NCI-H2227 (cell line): ENCODE data around the gene TUBB2B.
"Not testable (repeated sequence)": the region's sequence is repeated elsewhere in the genome, so short reads cannot be mapped to it uniquely, and the experiment has no call there.

Experiments
- DNase-seq: peaks from one replicate; lab custom pipeline; 2025; ENCODE audit not compliant: unreplicated experiment; lab: John Stamatoyannopoulos, UW

TUBB2B gene

GRCh38 chr6:3190779-3191178, 36.7 kb downstream of the TUBB2B start:
- no peak for DNase-seq

DNA sequence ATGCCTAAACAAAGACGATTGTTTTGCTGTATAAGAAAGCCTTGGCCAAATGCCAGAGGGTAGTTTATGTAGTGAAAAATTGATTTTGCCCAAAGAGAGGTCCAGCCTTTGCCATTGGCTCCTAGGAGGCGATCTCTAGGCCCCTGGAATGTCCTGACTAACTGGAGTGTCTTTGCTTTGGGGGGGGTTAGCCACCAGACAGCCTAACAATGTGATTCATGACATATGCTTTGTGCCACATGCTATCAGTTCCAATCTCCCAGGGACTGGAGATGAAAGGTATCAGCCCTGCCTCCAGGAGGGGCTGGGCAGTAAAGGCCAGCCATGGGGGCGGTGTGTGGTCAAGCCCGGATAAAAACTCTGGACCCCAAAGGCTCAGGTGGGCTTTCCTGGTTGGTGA, 37.4 kb downstream of the TUBB2B start:
- no peak for DNase-seq

- not testable (repeated sequence) for DNase-seq
Observed at GRCh38 chr6:3189192-3189591, 38.3 kb downstream of the TUBB2B start.

DNA sequence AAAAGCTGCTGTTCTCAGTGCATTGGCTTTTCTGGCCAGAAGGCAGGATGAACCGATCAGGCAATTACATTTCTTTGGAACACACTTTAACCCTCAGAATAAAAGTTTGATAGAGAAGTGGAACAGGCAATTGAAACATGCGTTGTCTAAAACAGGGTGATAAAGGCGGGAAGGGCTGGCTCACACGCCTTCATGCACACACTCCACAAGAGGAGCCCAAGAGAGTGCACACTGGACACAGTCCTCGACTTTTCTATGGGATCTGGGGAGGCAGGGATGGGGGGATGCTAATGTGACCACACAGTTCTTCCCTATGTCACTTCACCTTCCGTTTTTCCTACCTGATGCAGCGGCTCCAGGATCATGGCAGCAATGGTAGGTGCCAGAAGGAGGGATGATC, 39.2 kb downstream of the TUBB2B start:
- DNase-seq: no peak

- no peak for DNase-seq
Observed at GRCh38 chr6:3186974-3187382, 40.5 kb downstream of the TUBB2B start.

DNA sequence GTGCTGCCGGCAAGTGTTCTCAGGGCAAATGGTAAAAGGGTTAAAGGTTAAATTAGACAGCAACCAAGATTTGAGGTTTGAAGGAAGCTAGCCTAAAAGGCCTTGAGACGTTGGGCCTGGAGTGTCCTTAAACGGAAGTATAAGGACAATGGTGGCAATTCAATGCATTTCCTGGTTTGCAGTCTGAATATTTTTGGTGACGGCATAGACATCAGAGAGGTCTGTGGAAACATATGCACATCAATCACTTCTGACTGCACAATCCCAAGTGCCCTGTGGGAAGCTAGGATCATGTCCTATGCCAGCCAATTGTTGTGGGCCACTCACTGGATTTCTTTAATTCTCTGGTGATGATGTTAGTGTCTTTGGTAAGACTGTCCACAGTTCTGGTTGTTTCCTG, 44.4 kb downstream of the TUBB2B start:
- DNase-seq: no peak

DNA sequence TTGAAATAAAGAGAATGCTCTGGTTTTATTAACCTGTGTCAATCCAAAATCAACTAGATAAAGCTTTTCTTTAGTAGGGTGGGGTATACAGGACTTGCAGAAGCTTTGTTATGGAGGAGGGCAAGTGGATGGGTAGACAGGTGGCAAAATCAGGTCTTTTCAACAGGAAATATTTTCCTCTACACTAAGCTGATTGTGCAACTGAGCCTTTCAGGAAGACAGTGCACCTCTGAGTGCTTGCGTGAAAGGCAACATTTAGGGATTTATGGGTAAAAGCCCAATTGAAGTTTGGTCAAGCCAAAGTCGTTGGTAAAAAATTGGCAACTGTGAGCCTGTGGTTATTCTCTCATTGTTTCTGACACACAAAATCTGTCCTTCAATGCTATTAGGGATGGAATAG, 46.3 kb downstream of the TUBB2B start:
- no peak for DNase-seq

DNA sequence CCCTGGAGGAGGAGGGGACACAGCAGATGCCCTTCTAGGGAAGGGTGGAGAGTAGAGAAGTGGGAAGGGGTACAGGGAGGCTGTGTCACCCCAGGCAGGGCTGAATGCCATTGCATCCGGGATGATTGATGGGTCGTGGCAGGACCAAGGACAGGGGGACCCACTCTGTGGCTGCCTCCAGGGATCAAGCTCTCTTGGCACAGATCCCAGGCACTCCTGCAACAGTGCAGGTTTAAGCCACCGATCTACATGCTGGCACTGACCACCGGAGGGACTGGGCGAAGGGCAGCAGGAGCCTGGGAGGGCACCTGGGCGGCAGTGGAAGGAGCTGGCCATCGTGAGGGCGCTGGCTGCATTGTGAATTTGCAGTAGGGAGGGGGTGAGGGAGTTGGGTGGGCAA, 47.5 kb downstream of the TUBB2B start:
- not testable (repeated sequence) for DNase-seq

GRCh38 chr6:3178666-3179065, 48.8 kb downstream of the TUBB2B start:
- not testable (repeated sequence) for DNase-seq

DNA sequence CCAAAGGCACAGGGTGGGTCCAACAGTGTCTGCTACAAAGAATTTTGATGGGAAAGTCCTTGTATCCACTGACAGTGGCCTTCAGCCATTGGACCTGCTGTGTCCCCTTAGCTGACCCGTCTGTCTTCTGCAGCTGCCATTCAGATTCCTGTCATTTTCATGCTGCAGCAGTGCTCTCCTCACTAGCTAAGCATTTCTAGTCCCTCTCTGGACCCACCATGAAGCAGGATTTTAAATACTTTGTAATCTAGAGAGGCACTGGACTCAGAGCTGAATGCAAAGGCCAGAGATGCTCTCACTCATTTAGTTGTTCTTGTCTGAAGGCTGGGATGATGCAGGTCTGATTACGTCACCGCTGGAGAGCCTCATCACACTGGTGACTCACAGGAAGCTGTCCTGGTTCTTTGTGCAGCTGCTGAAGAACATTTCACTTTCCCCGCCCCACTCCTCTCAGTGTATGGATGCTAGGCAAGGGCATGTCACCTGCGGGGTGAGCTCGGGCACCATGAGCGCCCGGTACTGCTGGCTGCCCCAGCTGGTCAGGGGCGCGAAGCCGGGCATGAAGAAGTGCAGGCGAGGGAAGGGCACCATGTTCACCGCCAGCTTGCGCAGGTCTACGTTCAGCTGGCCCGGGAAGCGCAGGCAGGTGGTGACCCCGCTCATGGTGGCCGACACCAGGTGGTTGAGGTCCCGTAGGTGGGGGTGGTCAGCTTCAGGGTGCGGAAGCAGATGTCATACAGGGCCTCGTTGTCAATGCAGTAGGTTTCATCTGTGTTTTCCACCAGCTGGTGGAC, 50.7 kb downstream of the TUBB2B start:
- peak; percentile 28 for DNase-seq

DNA sequence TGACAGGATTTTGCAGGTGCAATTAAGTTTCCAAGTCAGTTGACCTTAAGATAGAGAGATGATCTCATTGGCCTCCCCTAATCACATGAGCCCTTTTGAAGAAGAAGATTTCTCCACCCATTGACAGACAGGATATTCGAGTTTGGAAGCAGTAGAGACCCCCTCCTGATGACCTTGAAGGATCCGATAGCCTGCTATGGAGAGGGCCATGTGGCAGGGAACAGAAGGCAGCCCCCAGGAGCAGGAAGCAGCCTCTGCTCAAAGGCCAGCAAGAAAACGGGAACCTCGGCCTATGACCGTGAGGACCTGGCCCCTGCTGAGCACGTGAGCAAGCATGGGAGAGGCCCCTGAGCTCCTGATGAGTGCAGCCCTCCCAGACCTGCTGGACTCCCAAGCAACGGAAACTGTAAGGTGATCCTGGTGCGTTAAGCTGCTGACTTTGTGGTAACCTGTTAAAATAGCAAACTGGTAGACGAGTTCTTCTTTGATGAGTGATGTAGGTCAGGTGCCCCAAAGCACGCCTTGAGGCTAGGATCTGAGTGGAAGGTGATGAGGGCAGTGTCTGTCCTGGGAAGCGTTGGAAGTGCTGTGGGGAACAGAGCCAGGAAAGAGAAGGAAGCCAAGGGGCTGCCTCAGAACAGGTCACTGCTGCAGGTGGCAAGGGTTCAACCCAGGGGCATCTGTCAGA, 51.6 kb downstream of the TUBB2B start:
- no peak for DNase-seq
